HG03342 (cell line): ENCODE data around the gene USHBP1.
"Not testable (repeated sequence)": the region's sequence is repeated elsewhere in the genome, so short reads cannot be mapped to it uniquely, and the experiment has no call there.

Experiments used
- ATAC-seq: cut with Tn5 transposase; IDR thresholded peaks from one replicate; pipeline ENCODE4 v1.9.1; 2021; ENCODE audit warnings: mild to moderate bottlenecking, moderate library complexity; ENCODE audit not compliant: unreplicated experiment

The USHBP1 gene

DNA sequence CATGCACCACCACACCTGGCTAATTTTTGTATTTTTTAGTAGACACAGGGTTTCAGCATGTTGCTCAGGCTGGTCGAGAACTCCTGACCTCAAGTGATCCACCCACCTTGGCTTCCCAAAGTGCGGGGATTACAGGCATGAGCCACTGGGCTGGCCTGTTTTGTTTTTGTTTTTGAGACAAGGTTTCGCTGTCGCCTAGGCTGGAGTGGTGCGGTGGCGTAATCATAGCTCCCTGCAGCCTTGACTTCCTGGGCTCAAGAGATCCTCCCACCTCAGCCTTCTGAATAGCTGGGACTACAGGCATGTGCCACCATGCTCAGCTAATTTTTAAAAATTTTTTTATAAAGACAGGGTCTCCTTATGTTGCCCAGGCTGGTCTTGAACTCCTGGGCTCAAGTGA, 31.0 kb upstream of the USHBP1 start:
- ATAC-seq: not testable (repeated sequence)

DNA sequence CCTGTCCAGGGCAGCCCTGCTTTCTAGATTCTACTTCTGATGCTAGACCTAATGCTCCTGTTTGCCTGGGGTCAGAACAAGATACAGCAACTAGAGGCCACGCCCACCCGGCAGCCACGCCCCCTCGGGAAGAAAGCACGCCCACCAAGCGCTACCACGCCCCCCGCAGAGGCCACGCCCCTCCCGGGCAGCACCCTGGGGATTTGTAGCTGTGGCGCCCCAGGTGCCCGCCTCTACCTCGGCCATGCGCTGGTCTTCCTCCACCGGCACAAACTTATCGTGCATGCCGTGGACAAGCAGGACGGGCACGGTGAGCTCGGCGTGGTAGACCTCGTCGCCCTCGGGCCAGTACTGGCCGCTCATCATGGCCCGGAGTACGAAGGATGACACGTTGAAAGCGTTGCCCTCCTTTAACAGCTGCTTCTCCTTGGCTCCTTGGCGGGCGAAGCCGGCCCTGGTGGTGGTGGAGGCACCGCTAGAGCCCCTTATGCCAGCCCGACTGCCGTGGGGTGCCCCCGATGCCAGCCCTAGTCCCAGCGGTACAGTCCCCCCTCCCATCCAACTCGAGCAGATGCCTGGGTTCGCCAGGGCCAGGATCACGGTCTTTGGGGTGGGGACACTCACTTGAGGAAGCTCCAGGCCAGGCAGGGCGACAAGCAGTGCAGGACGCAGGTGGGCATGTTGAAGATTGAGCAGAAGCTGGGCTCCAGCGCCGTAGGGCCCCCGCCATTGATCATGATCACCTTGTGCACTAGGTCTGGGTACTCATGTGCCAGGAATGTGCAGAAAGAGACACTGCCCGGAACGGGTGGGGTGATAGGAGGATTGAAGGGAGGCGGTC, 29.7 kb upstream of the USHBP1 start:
- no peak for ATAC-seq

DNA sequence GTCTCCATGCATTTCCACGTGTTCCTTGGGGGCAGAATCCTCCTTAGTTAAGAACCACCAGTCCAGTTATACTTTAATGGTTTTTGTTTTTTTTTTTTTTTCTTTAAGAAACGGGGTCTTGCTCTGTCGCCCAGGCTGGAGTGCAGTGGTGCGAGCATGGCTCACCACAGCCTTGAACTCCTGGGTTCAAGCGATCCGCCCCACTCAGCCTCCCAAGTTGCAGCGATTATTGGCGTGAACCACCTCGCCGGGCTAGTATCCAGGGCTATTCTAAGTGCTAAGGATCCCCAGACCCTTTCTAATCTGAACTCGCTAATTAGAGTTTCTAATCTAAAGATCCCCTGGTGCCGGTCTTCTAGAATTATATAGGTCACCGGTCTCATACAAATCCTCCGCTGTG, 29.1 kb upstream of the USHBP1 start:
- ATAC-seq: no peak

DNA sequence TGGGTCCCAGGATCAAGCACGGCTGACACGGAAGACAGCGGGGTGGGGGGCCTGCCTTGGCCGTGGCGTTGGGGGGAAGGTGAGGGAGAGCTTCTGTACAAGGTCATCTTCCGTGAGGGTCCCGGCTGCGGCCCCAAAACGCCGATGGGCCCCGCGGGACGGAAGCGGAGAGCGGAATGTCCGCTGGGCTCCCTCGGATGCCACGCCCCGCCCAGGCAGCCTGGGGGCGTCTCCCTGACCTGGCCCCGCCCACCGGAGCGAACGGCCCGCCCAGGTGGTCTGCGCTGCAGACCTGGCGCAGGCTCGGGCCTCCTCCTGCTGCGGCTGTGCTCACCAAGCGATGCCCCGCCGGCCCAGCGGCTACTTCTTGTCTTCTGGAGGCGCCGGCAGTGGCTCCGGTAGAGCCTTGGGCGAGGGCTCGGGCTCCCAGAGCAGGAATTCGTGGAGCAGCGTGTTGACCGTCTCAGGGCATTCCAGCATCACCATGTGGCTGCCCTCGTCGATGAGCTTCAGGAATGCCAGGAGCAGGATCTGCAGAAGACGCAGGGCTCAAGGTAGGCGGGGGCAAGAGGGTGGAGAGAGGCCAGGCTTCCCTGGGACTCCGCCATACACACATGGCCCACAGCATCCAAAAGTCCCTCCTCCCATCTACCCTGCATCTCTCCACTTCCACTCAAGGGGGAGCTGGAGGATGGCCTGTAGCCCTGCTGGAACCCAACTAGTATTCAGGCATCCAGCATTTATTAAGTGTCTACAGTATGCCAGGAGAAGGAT, 27.9 kb upstream of the USHBP1 start:
- ATAC-seq: peak; percentile 77

DNA sequence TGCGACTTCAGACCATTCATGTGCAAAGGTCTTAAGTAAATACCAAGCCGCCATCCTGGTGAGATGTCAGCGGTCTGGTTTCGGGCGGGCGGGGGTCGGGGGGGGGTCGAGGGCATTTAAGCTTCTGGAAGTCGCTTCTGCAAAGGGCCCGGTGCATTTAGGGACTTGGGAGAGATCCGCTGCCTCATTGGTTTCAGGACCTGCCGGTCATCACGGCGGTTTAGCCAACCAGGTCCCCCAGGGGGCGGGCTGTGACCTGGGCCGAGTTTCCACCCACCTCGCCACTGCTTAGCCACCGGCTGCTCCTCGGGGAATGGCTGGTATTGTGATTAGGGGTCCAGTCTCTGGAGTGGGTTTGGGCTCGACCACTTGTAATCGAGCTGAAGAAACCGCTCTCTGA, 24.9 kb upstream of the USHBP1 start:
- ATAC-seq: no peak

DNA sequence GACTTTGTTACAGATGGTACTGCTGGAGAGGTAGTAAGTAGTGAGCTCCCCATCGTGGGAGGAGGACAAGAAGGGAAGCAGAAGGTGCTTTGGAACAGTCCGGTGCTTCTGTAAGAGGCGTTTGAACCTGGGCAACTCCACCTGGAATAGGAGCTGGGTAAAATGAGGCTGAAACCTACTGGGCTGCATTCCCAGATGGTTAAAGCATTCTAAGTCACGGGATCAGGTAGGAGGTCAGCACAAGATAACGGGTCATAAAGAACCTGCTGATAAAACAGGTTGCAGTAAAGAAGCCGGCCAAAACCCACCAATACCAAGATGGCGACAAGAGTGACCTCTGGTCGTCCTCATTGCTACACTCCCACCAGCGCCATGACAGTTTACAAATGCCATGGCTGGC, 22.2 kb upstream of the USHBP1 start:
- ATAC-seq: no peak

DNA sequence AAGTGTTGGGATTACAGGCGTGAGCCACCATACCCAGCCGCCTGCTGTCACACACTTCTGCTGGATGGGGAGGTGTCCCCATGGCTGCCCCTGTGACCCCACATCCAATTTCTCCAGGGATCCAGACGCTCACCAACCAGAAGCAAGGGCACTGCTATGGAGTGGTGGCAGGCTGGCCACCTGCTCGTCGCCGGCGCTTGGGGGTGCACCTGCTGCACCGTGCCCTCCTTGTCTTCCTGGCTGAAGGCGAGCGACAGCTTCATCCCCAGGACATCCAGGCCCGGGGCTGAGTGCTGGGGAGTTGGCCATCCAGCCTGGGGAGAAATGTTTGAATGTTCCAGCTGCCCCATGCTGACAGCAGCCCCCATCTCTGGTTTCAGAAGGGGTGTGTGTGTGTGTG, 21.7 kb upstream of the USHBP1 start:
- no peak for ATAC-seq

DNA sequence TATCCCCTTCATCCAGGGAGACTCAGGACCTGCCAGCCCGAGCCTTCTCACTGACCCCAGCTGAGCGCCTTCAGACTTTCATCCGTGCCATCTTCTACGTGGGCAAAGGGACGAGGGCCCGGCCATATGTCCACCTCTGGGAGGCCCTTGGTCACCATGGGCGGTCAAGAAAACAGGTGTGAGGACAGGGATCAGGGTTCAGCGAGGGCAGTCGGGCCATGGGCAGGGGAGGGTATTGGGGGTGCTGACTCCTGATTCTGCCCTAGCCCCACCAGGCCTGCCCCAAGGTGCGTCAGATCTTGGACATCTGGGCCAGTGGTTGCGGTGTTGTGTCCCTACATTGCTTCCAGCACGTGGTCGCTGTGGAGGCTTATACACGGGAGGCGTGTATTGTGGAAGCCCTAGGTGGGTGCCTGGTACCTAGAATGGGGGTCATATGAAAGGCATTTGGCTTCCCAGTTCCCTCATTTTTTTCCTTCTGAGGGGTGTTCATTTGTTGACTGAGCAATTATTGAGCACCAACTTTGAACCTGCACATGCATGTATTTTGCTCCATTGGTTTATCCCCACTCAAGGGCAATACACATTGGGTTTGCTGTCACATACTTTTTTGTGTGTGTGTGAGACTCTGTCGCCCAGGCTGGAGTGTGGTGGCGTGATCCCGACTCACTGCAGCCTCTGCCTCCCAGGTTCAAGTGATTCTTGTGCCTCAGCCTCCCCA, 21.0 kb upstream of the USHBP1 start:
- ATAC-seq: no peak

DNA sequence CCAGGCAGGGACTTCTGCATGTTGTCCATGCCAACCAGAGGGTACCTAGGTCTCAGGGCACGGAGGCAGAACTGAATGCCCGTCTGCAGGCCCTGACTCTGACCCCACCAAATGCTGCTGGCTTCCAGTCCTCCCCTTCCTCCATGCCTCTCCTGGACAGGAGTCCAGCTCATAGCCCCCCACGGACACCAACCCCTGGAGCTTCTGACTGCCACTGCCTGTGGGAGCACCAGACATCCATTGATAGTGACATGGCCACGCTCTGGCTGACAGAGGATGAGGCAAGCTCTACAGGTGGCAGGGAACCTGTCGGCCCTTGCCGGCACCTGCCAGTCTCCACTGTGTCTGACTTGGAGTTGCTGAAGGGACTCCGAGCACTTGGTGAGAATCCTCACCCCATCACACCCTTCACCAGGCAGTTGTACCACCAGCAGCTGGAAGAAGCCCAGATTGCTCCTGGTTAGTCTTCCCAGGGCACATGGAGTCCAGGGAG, 19.0 kb upstream of the USHBP1 start:
- ATAC-seq: no peak

DNA sequence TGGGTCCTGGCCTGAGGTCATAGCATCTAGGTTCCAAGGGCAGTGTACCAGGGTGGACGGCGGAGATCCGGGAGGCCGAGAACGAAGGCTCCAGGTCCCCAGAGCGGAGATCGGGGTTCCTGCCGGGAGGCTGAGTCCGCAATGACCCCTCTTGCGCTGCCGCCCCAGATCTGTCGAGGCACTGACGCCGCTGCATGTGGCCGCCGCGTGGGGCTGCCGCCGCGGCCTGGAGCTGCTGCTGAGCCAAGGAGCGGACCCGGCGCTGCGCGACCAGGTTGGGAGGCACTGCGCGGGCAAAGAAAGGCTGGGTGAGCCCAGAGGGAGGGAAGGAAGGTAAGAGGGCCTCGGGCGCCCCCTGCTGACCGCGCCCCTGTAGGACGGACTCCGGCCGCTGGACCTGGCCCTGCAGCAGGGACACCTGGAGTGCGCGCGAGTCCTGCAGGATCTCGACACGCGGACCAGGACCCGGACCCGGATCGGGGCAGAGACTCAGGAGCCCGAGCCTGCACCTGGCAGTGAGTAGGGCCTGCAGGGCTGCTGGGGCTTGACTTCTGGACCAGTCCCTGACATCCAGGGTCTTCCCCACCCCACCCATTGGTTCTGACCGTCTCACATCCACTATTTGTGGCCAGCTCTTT, 18.1 kb upstream of the USHBP1 start:
- peak; percentile 48 for ATAC-seq

DNA sequence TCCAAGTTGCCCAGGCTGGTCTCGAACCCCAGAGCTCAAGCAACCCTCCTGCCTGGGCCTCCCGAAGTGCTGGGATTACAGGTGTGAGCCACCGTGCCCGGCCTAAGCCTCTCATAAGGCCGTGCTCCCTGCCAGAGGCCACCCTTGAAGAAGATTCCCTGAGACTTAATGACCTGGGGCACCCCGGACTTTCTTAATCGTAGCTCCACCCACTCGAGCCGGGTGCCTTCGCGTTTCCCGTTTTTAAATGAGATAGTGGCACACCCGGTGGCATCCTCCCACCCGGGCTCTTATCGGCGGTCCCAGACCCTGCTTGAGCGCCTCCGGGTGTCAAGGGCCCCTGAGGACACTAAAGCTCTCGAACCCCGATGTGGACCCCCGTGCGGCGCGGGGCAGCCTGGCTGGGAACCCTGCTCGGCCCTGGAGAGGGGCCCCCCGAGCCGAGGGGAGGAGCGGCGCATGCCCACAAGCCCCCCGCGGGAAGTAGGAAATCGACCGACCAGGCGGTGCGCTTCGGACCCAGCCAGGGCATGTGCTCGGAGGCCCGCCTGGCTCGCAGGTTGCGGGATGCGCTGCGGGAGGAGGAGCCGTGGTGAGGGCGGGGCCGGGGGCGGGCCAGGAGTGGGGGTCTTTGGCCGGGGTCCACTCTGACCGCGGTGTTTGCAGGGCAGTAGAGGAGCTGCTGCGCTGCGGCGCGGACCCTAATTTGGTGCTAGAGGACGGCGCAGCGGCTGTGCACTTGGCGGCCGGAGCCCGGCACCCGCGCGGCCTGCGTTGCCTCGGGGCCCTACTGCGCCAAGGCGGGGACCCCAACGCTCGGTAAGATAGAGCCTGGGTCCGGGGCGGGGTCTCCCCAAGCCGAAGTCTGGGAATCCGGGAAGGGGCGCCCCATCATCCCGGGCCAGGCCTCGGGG, 17.1 kb upstream of the USHBP1 start, which contains the start of gene ANKLE1:
TSS of gene ANKLE1 (plus strand) at position 511 of the 914 bp plus-strand sequence. CDS start at position 531, 20 bp downstream.
- no peak for ATAC-seq

DNA sequence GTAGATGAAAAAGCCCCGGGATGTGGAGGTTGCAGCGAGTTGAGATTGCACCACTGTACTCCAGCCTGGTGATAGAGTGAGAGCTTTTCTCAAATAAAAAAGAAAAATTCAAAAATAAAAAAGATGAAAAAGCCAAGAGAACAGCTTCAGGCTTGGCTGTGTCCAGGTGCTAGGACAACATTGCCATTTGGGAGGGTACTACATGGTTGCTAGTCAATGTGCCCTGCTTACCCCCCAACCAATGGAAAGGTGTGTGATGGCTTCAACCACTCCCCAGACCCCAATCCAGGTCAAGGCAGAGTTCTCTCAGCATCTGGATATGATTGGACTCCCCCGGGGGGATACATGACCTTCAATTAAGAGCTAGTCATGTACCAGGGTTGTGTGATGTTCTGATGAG, 14.9 kb upstream of the USHBP1 start:
- no peak for ATAC-seq

DNA sequence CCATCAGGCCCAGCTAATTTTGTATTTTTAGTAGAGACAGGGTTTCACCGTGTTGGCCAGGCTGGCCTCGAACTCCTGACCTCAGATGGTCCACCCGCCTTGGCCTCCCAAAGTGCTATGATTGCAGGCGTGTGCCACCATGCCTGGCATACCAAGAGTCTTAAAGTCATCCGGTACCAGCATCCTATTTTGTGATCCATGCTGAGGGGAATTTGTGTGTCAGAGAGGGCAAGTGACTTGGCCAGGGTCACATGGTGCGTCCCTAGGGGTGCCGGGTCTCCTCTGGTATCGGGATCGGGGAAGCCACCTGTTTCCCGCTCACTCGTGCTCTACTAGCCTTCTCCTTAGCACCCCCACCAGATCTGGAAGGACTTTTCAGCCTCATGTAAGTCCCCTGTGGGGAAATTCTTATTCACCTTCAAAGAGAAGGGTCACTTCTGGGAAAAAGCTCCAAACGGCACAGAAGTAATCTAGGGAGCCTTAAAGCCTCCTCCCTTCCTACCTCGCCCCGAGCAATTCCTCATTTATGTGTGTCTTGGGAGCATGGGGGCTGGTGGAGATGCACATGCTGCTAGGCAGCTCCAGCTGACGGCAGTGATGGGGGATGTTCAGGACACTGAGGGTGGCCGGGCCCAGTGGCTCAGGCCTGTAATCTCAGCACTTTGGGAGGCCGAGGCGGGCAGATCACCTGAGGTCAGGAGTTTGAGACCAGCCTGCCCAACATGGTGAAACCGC, 11.1 kb upstream of the USHBP1 start:
- ATAC-seq: no peak

DNA sequence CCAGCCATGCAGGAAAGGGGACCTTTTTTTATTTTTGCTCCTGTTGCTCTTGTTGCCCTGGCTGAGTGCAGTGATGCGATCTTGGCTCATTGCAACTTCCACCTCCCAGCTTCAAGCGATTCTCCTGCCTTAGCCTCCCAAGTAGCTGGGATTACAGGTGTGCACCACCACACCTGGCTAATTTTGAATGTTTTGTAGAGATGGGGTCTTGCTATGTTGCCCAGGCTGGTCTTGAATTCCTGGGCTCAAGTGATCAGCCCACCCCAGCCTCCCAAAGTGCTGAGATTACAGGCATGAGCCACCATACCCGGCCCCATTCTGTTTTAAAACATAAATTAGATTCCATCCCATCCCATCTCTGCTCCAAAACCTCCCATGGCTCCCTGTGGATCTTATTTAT, 10.3 kb upstream of the USHBP1 start:
- ATAC-seq: not testable (repeated sequence)

DNA sequence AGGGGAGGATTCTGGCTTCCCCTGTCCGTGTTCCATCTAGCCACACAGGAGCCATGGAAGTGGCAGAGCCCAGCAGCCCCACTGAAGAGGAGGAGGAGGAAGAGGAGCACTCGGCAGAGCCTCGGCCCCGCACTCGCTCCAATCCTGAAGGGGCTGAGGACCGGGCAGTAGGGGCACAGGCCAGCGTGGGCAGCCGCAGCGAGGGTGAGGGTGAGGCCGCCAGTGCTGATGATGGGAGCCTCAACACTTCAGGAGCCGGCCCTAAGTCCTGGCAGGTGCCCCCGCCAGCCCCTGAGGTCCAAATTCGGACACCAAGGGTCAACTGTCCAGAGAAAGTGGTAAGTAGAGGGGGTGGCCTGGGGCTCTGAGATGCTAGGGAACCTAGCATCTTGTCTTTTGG, 4.2 kb upstream of the USHBP1 start:
- no peak for ATAC-seq

DNA sequence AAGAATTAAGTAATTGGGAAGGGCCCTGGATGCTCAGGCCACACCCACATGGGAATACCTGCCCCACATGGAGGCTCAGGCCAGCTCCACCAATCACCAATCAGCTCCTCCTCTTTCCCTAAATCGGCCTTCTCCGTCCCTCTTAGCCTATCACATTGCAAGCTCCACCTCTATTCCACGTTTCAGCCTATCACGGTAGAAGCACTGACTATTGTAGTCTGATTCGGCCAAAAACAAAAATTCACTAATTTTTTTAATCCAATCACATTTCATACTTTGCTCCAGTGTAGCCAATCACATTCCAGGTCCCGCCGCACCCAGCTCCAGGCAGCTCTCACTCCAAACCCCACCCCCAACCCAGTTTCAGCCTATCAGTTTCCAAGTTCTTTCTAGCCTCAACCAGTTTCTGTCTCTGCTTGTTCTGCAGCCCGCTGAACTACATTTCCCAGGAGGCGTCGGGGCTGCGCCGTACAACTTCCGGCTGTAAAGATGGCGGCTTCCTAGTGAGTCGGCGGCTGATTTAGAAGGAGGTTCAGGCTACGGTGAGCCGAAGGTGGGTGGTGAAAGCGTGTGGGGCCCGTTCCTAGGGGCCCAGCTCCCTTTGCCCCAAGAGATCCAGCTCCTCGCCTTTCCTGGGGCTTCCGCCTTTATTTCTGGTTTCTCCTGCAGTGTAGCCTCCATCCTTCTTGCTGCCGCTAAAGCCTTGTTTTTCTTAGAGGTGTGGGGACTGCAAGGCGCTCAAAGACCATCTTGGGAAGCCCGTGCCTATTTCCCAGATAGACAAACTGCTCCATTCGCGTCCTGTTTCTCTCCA, 2.6 kb upstream of the USHBP1 start, which contains the start of gene BABAM1:
TSS of gene BABAM1 (plus strand) at position 469 of the 814 bp plus-strand sequence. CDS start 1,364 bp downstream, outside the sequence.
- peak; percentile 88 for ATAC-seq

DNA sequence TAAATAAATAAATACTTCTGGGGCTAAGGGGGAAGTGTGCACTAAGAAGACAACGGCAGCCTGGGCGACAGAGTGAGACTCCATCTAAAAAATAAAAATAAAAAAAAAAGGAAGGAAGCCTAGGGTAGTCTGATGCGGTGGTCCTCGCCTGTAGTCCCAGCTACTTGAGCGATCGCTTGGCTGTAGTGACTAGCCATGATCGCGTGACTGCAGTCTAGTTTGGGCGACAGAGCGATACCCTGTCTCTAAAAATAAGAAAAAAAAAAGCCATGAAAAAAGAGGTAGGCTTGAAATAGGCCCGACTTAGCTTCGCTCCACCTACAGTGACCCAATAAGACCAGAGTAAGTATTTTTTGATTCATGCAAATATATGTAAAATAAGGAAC, 2.0 kb upstream of the USHBP1 start:
- ATAC-seq: no peak

DNA sequence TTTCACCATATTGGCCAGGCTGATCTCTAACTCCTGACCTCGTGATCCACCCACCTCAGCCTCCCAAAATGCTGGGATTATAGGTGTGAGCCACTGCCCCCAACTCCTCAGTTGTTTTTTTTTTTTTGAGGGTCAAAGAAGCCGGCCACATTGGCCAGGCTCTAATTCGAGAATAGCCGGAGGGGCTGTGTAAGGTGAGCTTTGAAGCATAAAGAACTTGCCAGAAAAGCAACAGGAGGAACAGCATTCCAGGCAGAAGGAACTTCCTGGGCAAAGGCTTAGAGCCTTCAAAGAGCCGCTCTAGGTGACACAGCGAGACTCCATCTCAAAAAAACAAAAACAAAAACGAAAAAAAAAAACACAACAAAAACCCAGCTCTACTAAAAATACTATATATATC, 1.5 kb upstream of the USHBP1 start:
- ATAC-seq: no peak
